GM12873 (cell line): ENCODE data around the gene MRPL20.

Source experiments
- TF ChIP-seq, protein P1 (sequence below): IDR thresholded peaks from 2 replicates; pipeline ENCODE4 v1.5.1; 2012; ENCODE audit warnings: low read depth, mild to moderate bottlenecking, moderate library complexity, low read length, control low read depth; ENCODE audit not compliant: insufficient read depth; ENCODE audit errors: missing control alignments

The MRPL20 gene

DNA sequence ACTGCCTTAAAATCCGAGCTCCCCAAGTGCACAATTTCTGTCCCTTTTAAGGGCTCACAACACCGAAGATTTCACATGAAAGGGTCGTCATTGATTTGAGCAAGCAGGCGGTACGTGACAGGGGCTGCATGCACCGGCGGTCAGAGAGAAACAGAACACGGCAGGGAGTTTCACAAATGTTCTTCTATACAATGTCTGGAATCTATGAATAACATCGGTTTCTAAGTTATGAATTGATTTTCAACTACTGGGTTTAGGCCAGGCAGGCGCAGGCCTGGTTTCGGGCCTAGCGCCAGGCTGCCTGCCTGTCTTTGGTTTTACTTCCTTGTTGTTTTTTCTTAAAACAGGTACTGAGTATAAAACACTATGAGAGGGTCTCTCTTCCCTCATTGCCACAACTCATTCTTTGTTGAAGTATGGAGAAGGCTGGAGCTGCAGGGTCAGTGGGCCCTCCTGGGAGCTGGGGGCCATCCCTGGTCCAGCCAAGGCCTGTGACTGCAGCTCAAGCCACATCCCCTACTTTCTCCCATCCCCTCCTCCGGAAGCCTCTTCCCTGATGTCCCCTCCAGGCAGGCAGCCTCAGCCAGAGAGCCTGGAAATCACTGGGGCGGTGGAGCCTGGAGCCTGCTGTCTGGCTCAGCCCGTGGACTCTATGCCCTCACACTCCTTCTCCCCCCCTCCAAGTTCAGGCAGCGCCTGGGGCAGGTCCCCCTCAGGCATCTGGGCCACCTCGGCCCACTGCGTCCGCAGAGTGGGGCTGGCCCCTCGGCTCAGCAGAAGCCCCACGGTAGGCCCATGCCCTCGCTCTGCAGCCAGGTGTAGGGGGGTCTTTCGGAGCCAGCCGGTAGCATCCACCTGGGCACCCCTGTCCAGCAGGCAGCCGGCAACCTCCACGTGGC, 11.6 kb upstream of the MRPL20 start:
- TF ChIP-seq, protein P1, sequence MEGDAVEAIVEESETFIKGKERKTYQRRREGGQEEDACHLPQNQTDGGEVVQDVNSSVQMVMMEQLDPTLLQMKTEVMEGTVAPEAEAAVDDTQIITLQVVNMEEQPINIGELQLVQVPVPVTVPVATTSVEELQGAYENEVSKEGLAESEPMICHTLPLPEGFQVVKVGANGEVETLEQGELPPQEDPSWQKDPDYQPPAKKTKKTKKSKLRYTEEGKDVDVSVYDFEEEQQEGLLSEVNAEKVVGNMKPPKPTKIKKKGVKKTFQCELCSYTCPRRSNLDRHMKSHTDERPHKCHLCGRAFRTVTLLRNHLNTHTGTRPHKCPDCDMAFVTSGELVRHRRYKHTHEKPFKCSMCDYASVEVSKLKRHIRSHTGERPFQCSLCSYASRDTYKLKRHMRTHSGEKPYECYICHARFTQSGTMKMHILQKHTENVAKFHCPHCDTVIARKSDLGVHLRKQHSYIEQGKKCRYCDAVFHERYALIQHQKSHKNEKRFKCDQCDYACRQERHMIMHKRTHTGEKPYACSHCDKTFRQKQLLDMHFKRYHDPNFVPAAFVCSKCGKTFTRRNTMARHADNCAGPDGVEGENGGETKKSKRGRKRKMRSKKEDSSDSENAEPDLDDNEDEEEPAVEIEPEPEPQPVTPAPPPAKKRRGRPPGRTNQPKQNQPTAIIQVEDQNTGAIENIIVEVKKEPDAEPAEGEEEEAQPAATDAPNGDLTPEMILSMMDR = no peak

DNA sequence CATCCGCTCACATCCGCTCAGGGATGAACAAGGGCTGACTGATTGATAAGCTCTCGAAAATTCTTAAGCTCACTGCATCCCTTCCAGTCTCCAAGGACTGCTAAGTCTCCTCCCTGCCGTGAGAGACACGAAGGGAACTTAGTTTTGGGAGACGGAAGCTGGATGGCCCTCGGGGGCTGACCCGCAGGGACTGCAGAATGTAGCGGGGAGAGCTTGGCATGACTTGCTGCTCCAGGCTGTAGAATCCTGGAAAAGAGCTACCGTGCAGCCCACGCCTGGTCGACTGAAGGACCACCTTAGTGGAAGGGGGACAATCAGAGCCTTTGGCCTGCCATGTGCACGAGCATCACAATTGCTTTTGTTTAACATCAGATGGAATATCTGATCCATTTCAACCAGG, 8.7 kb upstream of the MRPL20 start:
- TF ChIP-seq, protein P1 = no peak

DNA sequence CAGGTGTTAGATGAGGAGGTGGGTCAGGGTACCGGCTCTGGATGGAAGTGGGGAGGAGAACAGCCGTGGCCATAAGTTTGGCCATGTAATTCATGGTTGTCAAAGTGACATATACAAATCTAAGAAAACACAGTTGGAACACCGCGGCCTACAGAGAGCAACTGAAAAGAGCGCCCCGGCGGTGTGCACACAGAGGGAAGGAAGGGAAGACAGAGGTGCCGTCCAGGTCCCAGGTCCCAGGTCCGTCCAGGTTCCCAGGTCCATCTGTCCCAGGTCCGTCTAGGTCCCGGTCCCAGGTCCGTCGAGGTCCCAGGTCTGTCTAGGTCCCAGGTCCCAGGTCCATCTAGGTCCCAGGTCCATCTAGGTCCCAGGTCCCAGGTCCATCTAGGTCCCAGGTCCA, 4.5 kb upstream of the MRPL20 start:
- TF ChIP-seq, protein P1 = no peak

DNA sequence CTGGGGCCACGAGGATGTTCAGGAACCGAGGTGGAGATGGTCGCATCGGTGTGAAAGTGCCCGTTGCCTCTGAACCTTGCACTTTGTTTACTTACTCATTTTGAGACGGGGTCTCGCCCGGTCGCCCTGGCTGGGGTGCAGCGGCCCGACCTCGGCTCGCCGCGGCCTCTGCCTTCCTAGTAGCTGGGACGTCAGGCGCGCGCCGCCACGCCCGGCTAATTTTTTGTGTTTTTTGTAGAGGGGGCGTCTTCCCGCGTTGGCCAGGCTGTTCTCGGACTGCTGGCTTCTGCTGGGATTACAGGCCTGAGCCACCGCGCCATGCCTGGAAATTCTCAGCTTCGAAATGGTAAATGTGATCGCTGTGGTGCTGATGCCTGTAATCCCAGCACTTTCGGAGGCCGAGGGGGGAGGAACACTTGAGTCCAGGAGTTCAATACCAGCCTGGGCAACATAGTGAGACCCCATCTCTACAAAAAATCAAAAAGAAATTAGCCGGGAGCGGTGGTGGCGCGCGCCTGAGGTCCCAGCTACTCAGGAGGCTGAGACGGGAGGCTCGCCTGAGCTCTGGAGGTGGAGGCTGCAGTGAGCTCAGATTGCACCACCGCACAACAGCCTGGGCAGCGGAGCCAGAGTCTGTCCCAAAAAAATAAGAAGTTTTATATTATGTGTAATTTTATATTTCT, 684 bp upstream of the MRPL20 start:
- TF ChIP-seq, protein P1 = no peak

DNA sequence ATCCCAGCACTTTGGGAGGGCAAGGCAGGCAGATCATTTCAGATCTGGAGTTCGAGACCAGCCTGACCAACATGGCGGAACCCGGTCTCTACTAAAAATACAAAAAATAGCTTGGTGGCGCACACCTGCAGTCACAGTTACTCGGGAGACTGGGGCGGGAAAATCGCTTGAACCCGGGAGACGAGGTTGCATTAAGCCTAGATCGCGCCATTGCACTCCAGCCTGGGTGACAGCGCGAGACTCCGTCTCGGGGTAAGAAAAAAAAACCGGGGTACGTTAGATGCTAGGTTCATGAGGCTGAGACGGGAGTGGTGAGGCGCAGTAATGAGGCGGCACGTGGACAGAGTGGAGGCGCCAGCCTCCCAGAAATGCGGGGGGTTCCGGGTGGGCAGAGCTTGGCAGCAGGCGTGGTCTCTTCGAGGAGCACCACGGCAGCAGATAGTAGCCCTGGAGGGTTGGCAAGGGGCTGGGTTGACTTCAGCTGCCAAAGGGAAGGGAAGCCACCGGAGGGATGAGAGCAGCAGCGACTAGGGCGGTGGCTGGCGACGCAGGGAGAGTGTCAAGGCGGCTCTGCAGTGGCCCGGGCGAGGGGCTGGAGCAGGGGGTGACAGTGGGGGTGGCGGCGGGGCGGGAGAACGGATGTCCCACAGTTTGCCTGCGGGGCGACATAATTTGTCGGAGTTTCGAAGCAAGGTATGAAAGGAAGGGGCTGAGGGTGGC, 832 bp downstream of the MRPL20 start:
- TF ChIP-seq, protein P1 = no peak

DNA sequence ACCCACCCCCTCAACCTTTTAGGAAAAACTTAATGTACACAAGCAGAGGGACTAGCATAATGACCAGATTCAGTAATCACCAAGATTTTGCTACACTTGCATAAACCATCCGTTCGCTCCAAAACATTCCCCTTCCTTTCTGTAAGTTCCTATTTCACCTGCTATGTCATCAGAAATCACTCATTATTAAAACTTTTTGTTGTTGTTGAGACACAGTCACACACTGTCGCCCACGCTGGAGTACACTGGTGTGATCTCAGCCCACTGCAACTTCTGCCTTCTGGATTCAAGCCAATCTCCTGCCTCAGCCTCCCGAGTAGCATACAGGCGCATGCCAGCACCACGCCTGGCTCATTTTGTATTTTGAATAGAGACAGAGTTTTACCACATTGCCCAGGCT, 3.4 kb downstream of the MRPL20 start:
- TF ChIP-seq, protein P1 = no peak
